Inflammatory macrophage treated with lipopolysaccharide for 4 hours (primary cell): Measurements from ENCODE around the gene TRIM36.

ENCODE experiments used
- DNase-seq: peaks from one replicate; pipeline ENCODE4 v3.0.0-alpha.2; 2020

TRIM36 gene

GRCh38 chr5:115169487-115170133, at the start of gene TRIM36:
Gene TRIM36, minus strand, starts transcription at chr5:115169908. Its CDS starts 274 bp downstream, at chr5:115169634.
- DNase-seq, result peak; percentile 95

- no peak for DNase-seq
These were observed 44.8 kb upstream of the TRIM36 start for GRCh38 chr5:115214541-115214940.

- peak; percentile 95 for DNase-seq
These were observed 39.6 kb upstream of the TRIM36 start for GRCh38 chr5:115209279-115209678.

- DNase-seq, result no peak
These were observed 33.2 kb upstream of the TRIM36 start for GRCh38 chr5:115202952-115203351.

GRCh38 chr5:115196161-115196560, 26.5 kb upstream of the TRIM36 start:
- DNase-seq, result no peak

GRCh38 chr5:115194676-115195075, 25.0 kb upstream of the TRIM36 start:
- no peak for DNase-seq

- no peak for DNase-seq
These were observed 23.6 kb upstream of the TRIM36 start for GRCh38 chr5:115193295-115193694.

- DNase-seq, result no peak
These were observed 22.4 kb upstream of the TRIM36 start for GRCh38 chr5:115192098-115192497.

GRCh38 chr5:115191474-115192031, 21.8 kb upstream of the TRIM36 start:
- no peak for DNase-seq

- DNase-seq, result no peak
These were observed 20.7 kb upstream of the TRIM36 start for GRCh38 chr5:115190388-115190787.

GRCh38 chr5:115189866-115190265, 20.2 kb upstream of the TRIM36 start:
- no peak for DNase-seq

- DNase-seq, result no peak
These were observed 17.1 kb upstream of the TRIM36 start for GRCh38 chr5:115186794-115187193.

- DNase-seq, result no peak
These were observed 15.1 kb upstream of the TRIM36 start for GRCh38 chr5:115184770-115185169.

- DNase-seq, result no peak
These were observed 12.0 kb upstream of the TRIM36 start for GRCh38 chr5:115181757-115182156.

- DNase-seq, result peak; percentile 31
These were observed 10.5 kb upstream of the TRIM36 start for GRCh38 chr5:115180165-115180709.

- DNase-seq, result no peak
These were observed 9.9 kb upstream of the TRIM36 start for GRCh38 chr5:115179394-115180164.

- DNase-seq, result no peak
These were observed 9.3 kb upstream of the TRIM36 start for GRCh38 chr5:115179030-115179393.

- DNase-seq, result peak; percentile 37
These were observed 1.3 kb upstream of the TRIM36 start for GRCh38 chr5:115170929-115171510.

GRCh38 chr5:115170134-115170928, 623 bp upstream of the TRIM36 start:
- DNase-seq, result no peak

- peak; percentile 85 for DNase-seq
These were observed 750 bp downstream of the TRIM36 start for GRCh38 chr5:115168829-115169486.

GRCh38 chr5:115166744-115167393, 2.8 kb downstream of the TRIM36 start:
- DNase-seq, result no peak

GRCh38 chr5:115165790-115166189, 3.9 kb downstream of the TRIM36 start:
- DNase-seq, result no peak
